ENCODE data around the gene MPRIP.

- TF ChIP-seq POLR2A (IDR thresholded peaks at IDR 0.05; ENCODE audit: low read depth, low read length) (no peak), TAF1 (IDR thresholded peaks at IDR 0.05; ENCODE audit: low read depth, low read length) (no peak), SPI1 (IDR thresholded peaks at IDR 0.05; ENCODE audit: low read depth, low read length) (no peak), POLR2AphosphoS5 (IDR thresholded peaks at IDR 0.05; ENCODE audit: low read depth, low read length) (no peak), POU2F2 (IDR thresholded peaks at IDR 0.05; ENCODE audit: low read depth, low read length) (no peak)
These were observed 98.3 kb downstream of the MPRIP start for GRCh38 chr17:17140590-17140980.
